ENCODE results near the gene DCAF5. TPM values are rescaled to one million over a fixed set of nuclear protein-coding genes. Genes with fewer than 3 reads are reported as not detected.

The DCAF5 gene
- total RNA-seq, 6 donors from 2014 or later: 37.7 to 78.6 (median 49.0) TPM

GRCh38 chr14:69149461-69150244, 3.3 kb downstream of the DCAF5 start:
- Histone ChIP-seq H3K27ac (peak overlapping the region in 1 of 4 donors; percentile 43), H3K4me3 (no peak overlapping the region), H3K9me3 (no peaks in the 10 kb centered on the region), H3K27me3 (no peaks in the 10 kb centered on the region), H3K4me1 (peaks cover 21 to 37% (median 26%) of the 10 kb centered on the region in 4 donors), H3K36me3 (peaks cover 0 to 12% (median 1%) of the 10 kb centered on the region in 4 donors)
- no peak for TF ChIP-seq POLR2AphosphoS5 (IDR thresholded peaks at IDR 0.05)
- TF ChIP-seq POLR2A (IDR thresholded peaks at IDR 0.05): no peak
- no peak for TF ChIP-seq EP300 (IDR thresholded peaks at IDR 0.05)
- no peak for TF ChIP-seq CTCF (IDR thresholded peaks at IDR 0.05)
- DNase-seq: no peak
- WGBS, 2 donors: 26 to 42% methylated on average over 2 of the region's 2 CpGs
- ATAC-seq (ENCODE audit: low FRiP score in 2 of 2): no peak

- Histone ChIP-seq H3K27ac (no peak overlapping the region), H3K9me3 (no peaks in the 10 kb centered on the region), H3K36me3 (peaks cover 0 to 10% (median 0%) of the 10 kb centered on the region in 4 donors), H3K27me3 (no peaks in the 10 kb centered on the region), H3K4me3 (no peak overlapping the region), H3K4me1 (peaks cover 17 to 32% (median 22%) of the 10 kb centered on the region in 4 donors)
- no peak for TF ChIP-seq EP300 (IDR thresholded peaks at IDR 0.05)
- TF ChIP-seq POLR2AphosphoS5 (IDR thresholded peaks at IDR 0.05): no peak
- no peak for TF ChIP-seq CTCF (IDR thresholded peaks at IDR 0.05)
- no peak for TF ChIP-seq POLR2A (IDR thresholded peaks at IDR 0.05)
- DNase-seq: no peak
- no peak for ATAC-seq (ENCODE audit: low FRiP score in 2 of 2)
- whole genome bisulfite sequencing, 2 donors: 88 to 97% methylated on average over 5 of the region's 5 CpGs
Measured at GRCh38 chr14:69142101-69142500, 10.8 kb downstream of the DCAF5 start.

GRCh38 chr14:69141550-69141949, 11.4 kb downstream of the DCAF5 start:
- TF ChIP-seq POLR2AphosphoS5 (IDR thresholded peaks at IDR 0.05): no peak
- TF ChIP-seq CTCF (IDR thresholded peaks at IDR 0.05): no peak
- TF ChIP-seq EP300 (IDR thresholded peaks at IDR 0.05): no peak
- Histone ChIP-seq H3K27ac (no peak overlapping the region), H3K36me3 (peaks cover 0 to 10% (median 0%) of the 10 kb centered on the region in 4 donors), H3K9me3 (no peaks in the 10 kb centered on the region), H3K27me3 (no peaks in the 10 kb centered on the region), H3K4me1 (peaks cover 18 to 35% (median 24%) of the 10 kb centered on the region in 4 donors), H3K4me3 (no peak overlapping the region)
- no peak for ATAC-seq (ENCODE audit: low FRiP score in 2 of 2)
- DNase-seq: no peak
- WGBS, 2 donors: 76 to 93% methylated on average over 1 of the region's 1 CpG

- ATAC-seq (ENCODE audit: low FRiP score in 2 of 2): no peak
- peaks cover 18 to 30% (median 24%) of the 10 kb centered on the region in 4 donors for H3K4me1 ChIP-seq
- TF ChIP-seq CTCF (IDR thresholded peaks at IDR 0.05): no peak
- no peak for TF ChIP-seq EP300 (IDR thresholded peaks at IDR 0.05)
- no peak for TF ChIP-seq POLR2AphosphoS5 (IDR thresholded peaks at IDR 0.05)
- TF ChIP-seq POLR2A (IDR thresholded peaks at IDR 0.05): no peak
Measured at GRCh38 chr14:69139743-69140142, 13.2 kb downstream of the DCAF5 start.

More at GRCh38 chr14:69139743-69140142, 13.2 kb downstream of the DCAF5 start:
- DNase-seq: no peak
- no peak overlapping the region for H3K27ac ChIP-seq
- H3K9me3 ChIP-seq: no peaks in the 10 kb centered on the region
- H3K36me3 ChIP-seq: peaks cover 0 to 10% (median 0%) of the 10 kb centered on the region in 4 donors
- no peak overlapping the region for H3K4me3 ChIP-seq
- H3K27me3 ChIP-seq: no peaks in the 10 kb centered on the region
- WGBS, 2 donors: 84 to 87% methylated on average over 7 of the region's 7 CpGs
